GM21529 (cell line): ENCODE data around the gene SEC22A.
A peak's percentile ranks its signal among the peaks of the same experiment; 100 is the strongest.

Experiments
- ATAC-seq: cut with Tn5 transposase; IDR thresholded peaks from one replicate; pipeline ENCODE4 v1.9.1; 2021; ENCODE audit not compliant: unreplicated experiment

SEC22A gene

GRCh38 chr3:123201557-123202427, at the start of gene SEC22A:
SEC22A (plus strand) TSS chr3:123201943; CDS start chr3:123209218, 7,275 bp downstream.
- peak; percentile 98 for ATAC-seq

- no peak for ATAC-seq
These were observed 49.1 kb upstream of the SEC22A start for GRCh38 chr3:123152687-123153086.

GRCh38 chr3:123153125-123154019, 48.4 kb upstream of the SEC22A start:
- peak; percentile 43 for ATAC-seq

GRCh38 chr3:123154020-123154985, 47.4 kb upstream of the SEC22A start:
- no peak for ATAC-seq

GRCh38 chr3:123155471-123156011, 46.2 kb upstream of the SEC22A start:
- no peak for ATAC-seq

GRCh38 chr3:123156276-123156995, 45.3 kb upstream of the SEC22A start:
- ATAC-seq: no peak

GRCh38 chr3:123157209-123157597, 44.5 kb upstream of the SEC22A start:
- ATAC-seq: no peak

- ATAC-seq: no peak
These were observed 44.0 kb upstream of the SEC22A start for GRCh38 chr3:123157598-123158287.

GRCh38 chr3:123158330-123158729, 43.4 kb upstream of the SEC22A start:
- ATAC-seq: no peak

- no peak for ATAC-seq
These were observed 42.8 kb upstream of the SEC22A start for GRCh38 chr3:123158899-123159390.

GRCh38 chr3:123159926-123160635, 41.7 kb upstream of the SEC22A start:
- ATAC-seq: no peak

GRCh38 chr3:123161167-123161566, 40.6 kb upstream of the SEC22A start:
- no peak for ATAC-seq

- no peak for ATAC-seq
These were observed 38.6 kb upstream of the SEC22A start for GRCh38 chr3:123163141-123163540.

GRCh38 chr3:123165163-123165562, 36.6 kb upstream of the SEC22A start:
- no peak for ATAC-seq

- no peak for ATAC-seq
These were observed 34.1 kb upstream of the SEC22A start for GRCh38 chr3:123167686-123168085.

GRCh38 chr3:123168122-123168521, 33.6 kb upstream of the SEC22A start:
- no peak for ATAC-seq

- ATAC-seq: no peak
These were observed 33.1 kb upstream of the SEC22A start for GRCh38 chr3:123168605-123169004.

- ATAC-seq: no peak
These were observed 32.2 kb upstream of the SEC22A start for GRCh38 chr3:123169492-123169929.
